Glutamatergic neuron (in vitro differentiated cells): Measurements from ENCODE around the gene NUDT3. TPM values are rescaled to one million over a fixed set of nuclear protein-coding genes. Genes with fewer than 3 reads are reported as not detected.
A peak's percentile ranks its signal among the peaks of the same experiment; 100 is the strongest.

ENCODE experiments used
- DNase-seq: peaks from one replicate; pipeline ENCODE4 v3.0.0; 2022
- H3K27ac Mint-ChIP-seq: one replicate; pipeline ENCODE4 v1.8.0; 2020; ENCODE audit warnings: mild to moderate bottlenecking, mixed read lengths, inconsistent platforms; ENCODE audit not compliant: unreplicated experiment
- H3K27me3 Mint-ChIP-seq: one replicate; pipeline ENCODE4 v1.8.0; 2020; ENCODE audit warnings: mild to moderate bottlenecking, moderate library complexity, mixed read lengths, inconsistent platforms; ENCODE audit not compliant: unreplicated experiment
- H3K36me3 Mint-ChIP-seq: one replicate; pipeline ENCODE4 v1.8.0; 2020; ENCODE audit warnings: mild to moderate bottlenecking, mixed read lengths, inconsistent platforms; ENCODE audit not compliant: unreplicated experiment
- H3K4me1 Mint-ChIP-seq: one replicate; pipeline ENCODE4 v1.8.0; 2020; ENCODE audit warnings: mild to moderate bottlenecking, low read depth, mixed read lengths, inconsistent platforms; ENCODE audit not compliant: unreplicated experiment
- H3K4me3 Mint-ChIP-seq: one replicate; pipeline ENCODE4 v1.8.0; 2020; ENCODE audit warnings: mild to moderate bottlenecking, mixed read lengths, inconsistent platforms; ENCODE audit not compliant: unreplicated experiment
- H3K9me3 Mint-ChIP-seq: one replicate; pipeline ENCODE4 v1.8.0; 2020; ENCODE audit warnings: mild to moderate bottlenecking, moderate library complexity, mixed read lengths, inconsistent platforms; ENCODE audit not compliant: unreplicated experiment
- total RNA-seq: library from RNA; stranded (reverse); fragmentation: NEBNext Ultra II Directional; extraction: Animal tissue kit (Norgen Biotek cat#: 25700); gene quantifications from one replicate; pipeline ENCODE4 v1.2.1, GENCODE V29; 2021; ENCODE audit not compliant: unreplicated experiment
- TF ChIP-seq, protein P1 (sequence below): fragments of 200-600 bp; sonication (generic); IDR thresholded peaks from one replicate; pipeline ENCODE4 v1.5.0; 2021; ENCODE audit not compliant: partially characterized antibody, unreplicated experiment

The NUDT3 gene
- total RNA-seq, 1 donor from 2014 or later = 76.1 TPM

DNA sequence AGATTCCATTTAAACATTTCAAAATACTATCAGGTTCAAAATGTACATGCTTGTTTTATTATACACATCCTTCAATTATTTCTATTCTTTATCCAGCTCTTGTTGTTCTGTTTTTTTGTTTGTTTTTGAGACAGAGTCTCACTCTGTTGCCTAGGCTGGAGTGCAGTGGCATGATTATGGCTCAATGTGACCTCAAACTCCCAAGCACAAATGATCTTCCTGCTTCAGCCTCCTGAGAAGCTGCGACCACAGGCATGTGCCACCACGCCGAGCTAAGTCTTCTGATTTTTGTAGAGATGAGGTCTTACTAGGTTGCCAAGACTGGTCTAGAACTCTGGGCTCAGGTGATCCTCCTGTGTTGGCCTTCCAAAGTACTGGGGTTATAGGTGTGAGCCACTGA, 99.5 kb downstream of the NUDT3 start:
- no peaks in the 10 kb centered on the region for H3K27me3 Mint-ChIP-seq
- H3K9me3 Mint-ChIP-seq = no peaks in the 10 kb centered on the region

DNA sequence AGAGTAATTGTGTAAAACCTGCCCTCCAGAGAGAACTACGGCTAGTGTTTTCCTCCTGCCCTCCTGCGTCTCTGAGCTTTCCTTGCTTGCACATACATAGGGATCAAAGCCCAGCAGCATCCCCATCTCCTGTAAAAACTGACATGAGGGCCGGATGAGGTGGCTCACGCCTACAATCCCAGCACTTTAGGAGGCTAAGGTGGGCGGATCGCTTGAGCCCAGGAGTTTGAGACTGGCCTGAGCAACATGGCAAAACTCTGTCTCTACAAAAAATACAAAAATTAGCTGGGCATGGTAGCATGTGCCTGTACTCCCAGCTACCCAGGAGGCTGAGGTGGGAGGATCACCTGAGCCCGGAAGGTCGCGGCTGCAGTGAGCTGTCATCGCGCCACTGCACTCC, 103.3 kb downstream of the NUDT3 start:
- peaks cover 5% of the 10 kb centered on the region for H3K36me3 Mint-ChIP-seq
- H3K27ac Mint-ChIP-seq = peak overlapping the region; percentile 43

More for the DNA sequence above, 99.5 kb downstream of the NUDT3 start:
- no peaks in the 10 kb centered on the region for H3K4me1 Mint-ChIP-seq
- TF ChIP-seq, protein P1, sequence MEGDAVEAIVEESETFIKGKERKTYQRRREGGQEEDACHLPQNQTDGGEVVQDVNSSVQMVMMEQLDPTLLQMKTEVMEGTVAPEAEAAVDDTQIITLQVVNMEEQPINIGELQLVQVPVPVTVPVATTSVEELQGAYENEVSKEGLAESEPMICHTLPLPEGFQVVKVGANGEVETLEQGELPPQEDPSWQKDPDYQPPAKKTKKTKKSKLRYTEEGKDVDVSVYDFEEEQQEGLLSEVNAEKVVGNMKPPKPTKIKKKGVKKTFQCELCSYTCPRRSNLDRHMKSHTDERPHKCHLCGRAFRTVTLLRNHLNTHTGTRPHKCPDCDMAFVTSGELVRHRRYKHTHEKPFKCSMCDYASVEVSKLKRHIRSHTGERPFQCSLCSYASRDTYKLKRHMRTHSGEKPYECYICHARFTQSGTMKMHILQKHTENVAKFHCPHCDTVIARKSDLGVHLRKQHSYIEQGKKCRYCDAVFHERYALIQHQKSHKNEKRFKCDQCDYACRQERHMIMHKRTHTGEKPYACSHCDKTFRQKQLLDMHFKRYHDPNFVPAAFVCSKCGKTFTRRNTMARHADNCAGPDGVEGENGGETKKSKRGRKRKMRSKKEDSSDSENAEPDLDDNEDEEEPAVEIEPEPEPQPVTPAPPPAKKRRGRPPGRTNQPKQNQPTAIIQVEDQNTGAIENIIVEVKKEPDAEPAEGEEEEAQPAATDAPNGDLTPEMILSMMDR = no peak
- no peak overlapping the region for H3K27ac Mint-ChIP-seq
- no peak for DNase-seq
- peaks cover 5% of the 10 kb centered on the region for H3K36me3 Mint-ChIP-seq
- H3K4me3 Mint-ChIP-seq = no peak overlapping the region

DNA sequence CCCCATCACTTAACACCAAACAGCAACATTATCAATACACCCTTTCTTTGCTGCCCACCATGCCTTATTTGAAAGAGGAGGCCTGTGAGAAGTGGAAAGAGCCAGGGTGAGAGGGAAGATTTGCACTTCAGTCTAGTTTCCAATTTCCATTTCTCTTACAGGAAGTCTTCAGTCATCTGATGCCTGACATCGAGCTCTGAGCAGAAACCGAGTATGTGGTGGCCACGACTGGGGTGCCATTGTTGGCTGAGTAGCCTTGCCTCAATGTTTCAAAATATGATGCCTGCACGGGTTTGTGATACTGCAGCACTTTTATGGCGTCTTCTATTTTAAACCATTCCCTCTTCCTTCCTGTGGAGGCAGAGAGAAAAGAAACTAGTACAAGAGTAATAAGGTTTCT, 103.9 kb downstream of the NUDT3 start:
- TF ChIP-seq, protein P1 = no peak
- Mint-ChIP-seq H3K9me3 (no peaks in the 10 kb centered on the region), H3K36me3 (peaks cover 5% of the 10 kb centered on the region), H3K4me1 (peaks cover 14% of the 10 kb centered on the region), H3K27me3 (no peaks in the 10 kb centered on the region), H3K4me3 (no peak overlapping the region), H3K27ac (no peak overlapping the region)
- DNase-seq = no peak

More for the DNA sequence above, 103.3 kb downstream of the NUDT3 start:
- TF ChIP-seq, protein P1 = no peak
- Mint-ChIP-seq H3K27me3 (no peaks in the 10 kb centered on the region), H3K4me3 (no peak overlapping the region), H3K4me1 (peaks cover 14% of the 10 kb centered on the region), H3K9me3 (no peaks in the 10 kb centered on the region)
- no peak for DNase-seq

DNA sequence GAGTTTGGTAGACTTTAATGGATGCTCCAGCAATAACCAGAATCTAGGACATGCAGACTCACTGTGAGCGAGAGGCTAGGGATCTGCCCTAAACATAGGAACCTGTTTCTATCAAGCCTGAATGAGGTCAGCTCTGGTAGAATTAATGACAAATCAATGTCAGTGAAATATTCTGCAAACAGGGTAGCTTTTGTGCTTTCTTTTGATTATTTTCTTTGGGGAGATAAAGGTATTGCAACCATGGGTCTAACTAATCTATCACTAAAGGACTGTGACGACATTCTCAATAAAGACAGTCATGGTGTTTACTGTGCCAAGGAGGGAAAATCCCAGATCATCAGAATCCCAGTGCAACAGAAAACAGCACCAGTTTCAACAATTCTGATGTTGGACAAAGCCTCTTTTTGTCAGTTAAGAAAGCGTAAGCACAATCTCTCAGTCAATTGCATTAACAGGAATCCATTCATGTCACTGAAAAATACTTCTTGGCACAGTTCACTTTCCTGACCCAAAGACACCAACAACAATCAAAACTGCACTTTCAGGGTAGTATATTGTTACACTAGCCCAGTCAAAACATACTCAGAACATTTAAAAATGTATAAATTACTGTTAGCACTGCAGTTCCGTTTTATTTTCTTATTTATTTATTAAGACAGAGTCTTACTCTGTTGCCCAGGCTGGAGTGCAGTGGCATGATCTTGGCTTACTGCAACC, 106.9 kb downstream of the NUDT3 start:
- H3K4me3 Mint-ChIP-seq = peak overlapping the region; percentile 57
- H3K27ac Mint-ChIP-seq = peak overlapping the region; percentile 90
- peaks cover 2% of the 10 kb centered on the region for H3K9me3 Mint-ChIP-seq
- TF ChIP-seq, protein P1 = no peak
- H3K27me3 Mint-ChIP-seq = no peaks in the 10 kb centered on the region
- no peak for DNase-seq
- H3K4me1 Mint-ChIP-seq = peaks cover 15% of the 10 kb centered on the region
- H3K36me3 Mint-ChIP-seq = no peaks in the 10 kb centered on the region

DNA sequence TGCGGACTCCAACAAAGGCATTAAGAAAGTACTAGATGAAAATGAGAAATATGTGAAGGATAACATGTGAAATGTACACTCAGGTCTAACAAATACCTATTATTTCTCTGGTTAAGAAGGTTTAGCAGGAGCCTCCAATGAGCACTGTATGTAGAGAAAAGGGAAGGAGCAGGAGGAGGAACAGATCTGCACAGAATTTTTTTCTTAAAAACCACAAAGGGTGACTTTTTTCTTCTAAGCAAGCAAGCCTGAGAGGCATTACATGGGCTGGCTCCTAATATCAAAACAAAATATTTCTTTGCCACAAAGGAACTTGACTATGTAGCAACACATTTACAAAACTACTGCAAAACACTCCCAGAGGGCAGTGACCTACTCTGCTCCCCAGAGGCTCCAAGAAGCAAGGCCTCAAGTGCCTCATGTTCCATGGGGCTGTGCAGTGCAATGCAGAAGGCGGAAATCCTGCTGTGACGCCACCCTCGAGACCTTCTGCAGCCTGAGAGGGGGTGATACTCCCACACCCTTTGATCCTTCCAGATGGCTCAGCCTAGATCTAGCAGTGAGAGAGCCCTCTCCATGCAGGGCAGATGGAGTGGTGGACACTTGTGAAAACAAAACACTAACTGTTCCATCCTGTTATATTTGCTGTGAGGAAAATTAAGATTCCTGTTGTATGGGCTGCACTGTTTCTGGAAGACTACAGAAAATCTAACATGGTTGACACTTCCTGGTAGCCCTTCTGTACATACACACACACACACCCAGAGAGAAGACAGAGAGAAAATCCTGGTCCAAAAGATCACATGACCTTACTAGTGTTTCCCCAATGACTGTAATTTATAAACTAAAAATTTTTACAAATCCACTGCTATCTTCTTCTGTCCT, 107.7 kb downstream of the NUDT3 start:
- TF ChIP-seq, protein P1 = no peak
- Mint-ChIP-seq H3K4me3 (peak overlapping the region; percentile 57), H3K36me3 (no peaks in the 10 kb centered on the region), H3K27me3 (no peaks in the 10 kb centered on the region), H3K9me3 (peaks cover 2% of the 10 kb centered on the region), H3K27ac (peak overlapping the region; percentile 90), H3K4me1 (peaks cover 15% of the 10 kb centered on the region)
- DNase-seq = no peak
